Left lung (tissue), 10 donors: ENCODE data around the gene C11orf54. TPM values are rescaled to one million over a fixed set of nuclear protein-coding genes. Genes with fewer than 3 reads are reported as not detected.

Experiments used
- ATAC-seq: fragments of 200-7000 bp; cut with Tn5 transposase; one replicate; pipeline ENCODE4 v1.9.1; 2020; ENCODE audit warnings: moderate library complexity
- DNase-seq, 4 donors: peaks; one replicate each; pipeline ENCODE4 v3.0.0-alpha.2; 2013 to 2020
- H3K27ac ChIP-seq, 2 donors: fragments of 200-600 bp; sonication (generic) in 1 of 2; one replicate each; pipeline versions ENCODE4 v1.5.0 to v1.8.0; 2020 to 2021
- H3K27me3 ChIP-seq, 2 donors: fragments of 200-600 bp; sonication (generic) in 1 of 2; one replicate each; pipeline versions ENCODE4 v1.5.0 to v1.8.0; 2020 to 2021
- H3K36me3 ChIP-seq, 2 donors: fragments of 200-600 bp; sonication (generic) in 1 of 2; one replicate each; pipeline versions ENCODE4 v1.5.0 to v1.8.0; 2020 to 2021
- H3K4me1 ChIP-seq, 2 donors: fragments of 200-600 bp; one replicate each; pipeline ENCODE4 v1.8.0; 2021
- H3K4me3 ChIP-seq, 2 donors: fragments of 200-600 bp; sonication (generic) in 1 of 2; one replicate each; pipeline versions ENCODE4 v1.5.0 to v1.8.0; 2020 to 2021; ENCODE audit warnings: mild to moderate bottlenecking in 1 of 2
- H3K9me3 ChIP-seq, 2 donors: fragments of 200-600 bp; sonication (generic) in 1 of 2; one replicate each; pipeline versions ENCODE4 v1.5.0 to v1.8.0; 2020 to 2021
- intact Hi-C, 2 donors: fragments of 100-400 bp; cut with DNase I; formaldehyde crosslinking; loops; one replicate each; pipeline versions ENCODE4 v1.11.2 to v1.14.2; 2022
- polyA plus RNA-seq, 6 donors: library from polyadenylated mRNA; unstranded; fragments of 120-200 nt; gene quantifications; one replicate each; pipeline ENCODE4 v1.2.1, GENCODE V29; 2013; ENCODE audit not compliant: insufficient read length in 6 of 6
- total RNA-seq, 2 donors: library from RNA; stranded (reverse); fragmentation: NEBNext Ultra II Directional; extraction: Animal tissue kit (Norgen Biotek cat#: 25700); gene quantifications; one replicate each; pipeline ENCODE4 v1.2.1, GENCODE V29; 2021
- TF ChIP-seq, protein P1 (sequence below), 2 donors: fragments of 200-600 bp; sonication (generic) in 1 of 2; IDR thresholded peaks; one replicate each; pipeline versions ENCODE4 v1.5.0 to v1.8.0; 2021; ENCODE audit warnings: antibody characterized with exemption in 2 of 2
- donor health status: DM: no; HTN: yes; CAD: no.
- donor health status: DM: no; HTN: no; CAD: no.

The C11orf54 gene
- total and polyA plus RNA-seq, 8 donors: 21.7 to 73.6 (median 60.4) TPM

DNA sequence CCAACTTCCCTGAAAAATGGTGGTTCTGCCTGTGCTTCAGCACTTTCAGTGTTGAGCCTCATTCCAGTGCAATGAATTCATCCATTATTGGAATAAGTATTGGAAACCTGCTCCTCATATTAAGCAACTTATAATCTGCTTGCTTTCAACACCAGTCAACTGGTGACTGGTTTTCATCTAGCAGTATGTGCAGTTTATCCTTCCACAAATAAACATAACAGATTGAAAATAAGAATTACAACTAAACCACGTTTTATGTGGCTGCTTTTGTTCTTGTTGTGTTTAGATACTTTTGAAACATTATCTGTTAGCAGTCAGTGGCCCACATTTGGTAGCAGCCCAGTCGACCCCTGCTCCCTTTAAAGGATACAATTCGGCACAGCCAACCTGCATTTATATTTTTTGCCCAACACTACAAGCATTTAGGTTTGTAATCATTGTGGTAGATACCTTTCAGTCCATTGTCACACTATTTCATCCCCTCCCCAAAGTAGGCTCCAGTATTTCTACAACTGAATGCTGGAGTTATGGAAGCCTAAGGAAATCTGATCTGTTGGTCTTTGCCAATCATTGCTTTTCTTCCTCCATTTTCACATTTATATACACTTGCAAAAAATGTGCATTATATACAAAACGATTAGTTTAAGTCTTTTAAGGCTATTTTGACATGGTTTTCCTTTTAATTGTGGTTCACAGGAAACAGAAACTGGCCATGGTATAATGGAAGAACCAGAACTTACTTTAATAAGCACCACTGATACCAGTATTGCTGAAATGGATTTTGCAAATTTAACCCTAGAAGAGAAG is 13.3 kb upstream of the C11orf54 start:
- no peak overlapping the region for H3K27ac ChIP-seq
- no peaks in the 10 kb centered on the region for H3K27me3 ChIP-seq
- no peak for ATAC-seq
- no peaks in the 10 kb centered on the region for H3K9me3 ChIP-seq
- no peaks in the 10 kb centered on the region for H3K4me1 ChIP-seq
- intact Hi-C loops: no loop called here
- no peak overlapping the region for H3K4me3 ChIP-seq
- H3K36me3 ChIP-seq: peaks cover 0 to 93% of the 10 kb centered on the region in 2 donors
- no peak for DNase-seq
- TF ChIP-seq, protein P1, sequence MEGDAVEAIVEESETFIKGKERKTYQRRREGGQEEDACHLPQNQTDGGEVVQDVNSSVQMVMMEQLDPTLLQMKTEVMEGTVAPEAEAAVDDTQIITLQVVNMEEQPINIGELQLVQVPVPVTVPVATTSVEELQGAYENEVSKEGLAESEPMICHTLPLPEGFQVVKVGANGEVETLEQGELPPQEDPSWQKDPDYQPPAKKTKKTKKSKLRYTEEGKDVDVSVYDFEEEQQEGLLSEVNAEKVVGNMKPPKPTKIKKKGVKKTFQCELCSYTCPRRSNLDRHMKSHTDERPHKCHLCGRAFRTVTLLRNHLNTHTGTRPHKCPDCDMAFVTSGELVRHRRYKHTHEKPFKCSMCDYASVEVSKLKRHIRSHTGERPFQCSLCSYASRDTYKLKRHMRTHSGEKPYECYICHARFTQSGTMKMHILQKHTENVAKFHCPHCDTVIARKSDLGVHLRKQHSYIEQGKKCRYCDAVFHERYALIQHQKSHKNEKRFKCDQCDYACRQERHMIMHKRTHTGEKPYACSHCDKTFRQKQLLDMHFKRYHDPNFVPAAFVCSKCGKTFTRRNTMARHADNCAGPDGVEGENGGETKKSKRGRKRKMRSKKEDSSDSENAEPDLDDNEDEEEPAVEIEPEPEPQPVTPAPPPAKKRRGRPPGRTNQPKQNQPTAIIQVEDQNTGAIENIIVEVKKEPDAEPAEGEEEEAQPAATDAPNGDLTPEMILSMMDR (IDR thresholded peaks at IDR 0.05): no peak

DNA sequence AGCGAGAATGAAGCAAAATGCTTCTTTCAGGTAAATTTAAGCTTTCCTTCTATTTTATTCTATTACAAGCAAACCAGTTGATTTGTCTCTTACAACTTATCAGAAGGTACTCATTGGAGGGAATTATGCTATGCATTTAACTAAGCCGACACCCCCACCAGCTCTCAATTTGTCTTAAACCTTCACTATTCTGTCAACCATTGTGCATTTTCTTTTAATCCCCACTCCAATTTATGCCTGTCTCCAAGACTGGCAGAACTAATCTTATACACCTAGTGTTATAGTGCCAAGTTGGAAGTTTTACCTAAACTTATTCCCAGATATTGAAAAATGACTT is 12.7 kb upstream of the C11orf54 start:
- peaks cover 0 to 94% of the 10 kb centered on the region in 2 donors for H3K36me3 ChIP-seq

DNA sequence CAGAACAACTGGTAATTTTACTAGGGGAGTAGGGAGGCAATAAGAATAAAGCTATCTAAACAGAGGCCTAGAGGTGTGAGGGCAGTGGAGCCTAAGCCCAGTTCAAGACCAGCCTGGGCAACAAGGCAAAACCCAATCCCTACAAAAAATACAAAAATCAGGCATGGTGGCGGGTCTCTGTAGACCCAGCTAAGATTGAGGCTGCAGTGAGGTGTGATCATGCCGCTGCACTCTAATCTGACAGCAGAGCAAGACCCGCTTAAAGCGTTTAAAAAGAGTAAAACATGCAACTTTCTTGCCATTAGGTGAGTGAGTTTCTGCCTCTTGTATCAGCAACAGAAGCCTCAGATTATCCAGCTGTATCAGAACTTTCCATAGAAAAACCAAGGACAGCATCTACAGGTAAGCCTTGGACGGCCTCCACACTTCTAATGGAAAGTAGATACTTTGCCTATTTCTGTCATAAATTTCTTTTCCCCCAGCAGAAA is 12.3 kb upstream of the C11orf54 start:
- Histone ChIP-seq H3K4me1 (peaks cover 0 to 7% of the 10 kb centered on the region in 2 donors), H3K27me3 (no peaks in the 10 kb centered on the region), H3K36me3 (peaks cover 0 to 97% of the 10 kb centered on the region in 2 donors), H3K9me3 (no peaks in the 10 kb centered on the region), H3K27ac (no peak overlapping the region), H3K4me3 (no peak overlapping the region)
- DNase-seq (no peak), ATAC-seq (no peak)
- TF ChIP-seq, protein P1 (IDR thresholded peaks at IDR 0.05): no peak
- intact Hi-C loops: no loop called here

More for the DNA sequence above, 12.7 kb upstream of the C11orf54 start:
- DNase-seq (no peak), ATAC-seq (no peak)
- H3K4me1 ChIP-seq: peaks cover 0 to 3% of the 10 kb centered on the region in 2 donors
- intact Hi-C loops: no loop called here
- no peaks in the 10 kb centered on the region for H3K27me3 ChIP-seq
- H3K27ac ChIP-seq: no peak overlapping the region
- TF ChIP-seq, protein P1 (IDR thresholded peaks at IDR 0.05): no peak
- no peak overlapping the region for H3K4me3 ChIP-seq
- no peaks in the 10 kb centered on the region for H3K9me3 ChIP-seq

DNA sequence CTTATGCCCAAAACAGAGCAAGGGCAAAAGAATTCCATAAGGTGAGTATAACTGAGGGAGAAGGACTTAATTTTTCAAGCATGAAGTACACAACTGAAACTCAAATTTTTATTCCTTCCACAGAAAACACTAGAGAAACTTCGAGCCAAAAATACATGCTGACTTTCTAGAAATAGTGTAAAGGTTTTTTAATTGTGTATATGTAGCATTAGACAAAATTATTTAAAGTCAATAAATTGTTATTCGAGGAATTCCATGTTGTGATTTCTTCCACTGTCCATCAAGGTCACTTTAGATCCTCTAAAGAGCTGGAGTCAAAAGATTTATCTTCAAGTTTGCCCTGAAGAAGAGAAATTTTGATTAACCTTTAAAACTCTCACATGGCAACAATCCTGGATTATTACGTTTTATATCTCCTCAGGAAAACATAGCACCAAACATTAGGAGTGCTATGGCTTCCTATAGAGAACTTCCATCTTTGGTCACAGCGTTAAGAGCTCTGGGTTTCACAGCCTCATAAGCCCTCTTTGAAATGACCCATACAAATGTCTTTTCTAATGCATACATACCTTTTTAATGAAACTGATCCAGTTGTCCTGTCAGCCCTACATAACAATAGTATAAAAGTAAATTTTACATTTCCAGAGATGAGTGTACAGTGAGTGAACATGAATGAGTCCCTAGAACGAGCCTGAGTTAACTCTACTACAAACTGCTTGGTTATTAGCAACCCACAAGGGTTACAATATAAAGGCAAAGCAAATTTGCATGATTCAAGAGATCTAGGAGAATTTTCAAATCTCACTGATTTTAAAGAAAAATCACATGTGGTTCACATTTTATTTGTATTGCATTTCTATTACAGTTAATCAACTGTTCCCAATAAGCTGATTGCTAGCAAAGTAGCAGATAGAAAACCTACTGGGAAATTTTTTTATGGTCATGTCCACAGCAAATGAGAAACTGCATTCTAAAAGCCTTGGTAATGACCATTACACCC is 11.1 kb upstream of the C11orf54 start:
- no peaks in the 10 kb centered on the region for H3K9me3 ChIP-seq
- ATAC-seq (no peak), DNase-seq (no peak)
- peaks cover 0 to 97% of the 10 kb centered on the region in 2 donors for H3K36me3 ChIP-seq
- no peak overlapping the region for H3K4me3 ChIP-seq
- intact Hi-C loops: loop anchor here in 1 of 2 donors (10.0 kb wide), 1 partner anchor 64 kb away; no protein-coding TSS in a partner anchor
- no peak overlapping the region for H3K27ac ChIP-seq
- peaks cover 0 to 19% of the 10 kb centered on the region in 2 donors for H3K4me1 ChIP-seq
- TF ChIP-seq, protein P1 (IDR thresholded peaks at IDR 0.05): no peak
- no peaks in the 10 kb centered on the region for H3K27me3 ChIP-seq
